ENCODE measurements around the gene RLF. TPM values are rescaled to one million over a fixed set of nuclear protein-coding genes. Genes with fewer than 3 reads are reported as not detected.
"Not testable (repeated sequence)": the region's sequence is repeated elsewhere in the genome, so short reads cannot be mapped to it uniquely, and the experiment has no call there.

Gene RLF
- total and polyA plus RNA-seq, 9 donors: 6.9 to 29.3 (median 18.0) TPM

DNA sequence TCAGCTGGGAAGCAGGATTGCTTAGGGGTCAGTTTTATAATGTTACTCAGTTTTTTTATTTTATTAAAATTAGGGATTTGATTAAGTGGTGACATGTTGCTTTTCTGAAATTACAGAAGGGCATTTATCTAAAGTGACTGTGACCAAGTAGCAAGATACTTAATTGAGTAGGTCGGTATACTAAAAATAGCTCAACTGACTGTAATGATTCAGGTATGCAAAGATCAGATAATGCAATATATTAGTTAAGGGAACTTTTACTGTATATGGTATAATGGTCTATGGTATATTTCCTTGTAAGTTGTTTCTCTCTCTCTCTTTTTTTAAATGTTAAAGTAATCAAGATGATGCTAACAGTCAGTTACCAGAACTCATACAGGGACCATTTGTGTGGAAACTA, 26.2 kb downstream of the RLF start:
- peaks cover 3% of the 10 kb centered on the region for H3K4me1 ChIP-seq (ENCODE audit: insufficient read depth)
- no peaks in the 10 kb centered on the region for H3K9me3 ChIP-seq
- no peak for DNase-seq
- TF ChIP-seq CTCF (IDR thresholded peaks at IDR 0.05): no peak
- no peak for TF ChIP-seq POLR2A (IDR thresholded peaks at IDR 0.05)
- TF ChIP-seq EP300 (IDR thresholded peaks at IDR 0.05): no peak
- H3K36me3 ChIP-seq: no peaks in the 10 kb centered on the region
- no peak overlapping the region for H3K4me3 ChIP-seq
- no peaks in the 10 kb centered on the region for H3K27me3 ChIP-seq
- 73 to 88% (median 78%) methylated on average over 1 of the region's 1 CpG for WGBS, 3 donors
- no peak overlapping the region for H3K27ac ChIP-seq
- intact Hi-C loops (cut with DNase I): no loop called here

DNA sequence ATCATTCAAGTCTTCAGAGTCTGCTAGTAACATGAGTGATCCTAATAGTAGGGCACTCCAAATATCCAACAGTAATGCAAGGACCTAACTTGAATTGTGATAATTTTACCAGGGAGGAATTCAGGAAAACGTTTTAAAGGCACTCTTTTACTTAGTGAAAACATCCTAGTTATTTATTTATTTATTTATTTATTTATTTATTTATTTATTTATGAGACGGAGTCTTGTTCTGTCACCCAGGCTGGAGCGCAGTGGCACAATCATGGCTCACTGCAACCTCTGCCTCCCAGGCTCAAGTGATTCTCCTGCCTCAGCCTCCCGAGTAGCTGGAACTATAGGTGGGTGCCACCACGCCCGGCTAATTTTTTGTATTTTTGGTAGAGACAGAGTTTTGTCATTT, 33.5 kb downstream of the RLF start:
- intact Hi-C loops (cut with DNase I); H3K27me3 ChIP-seq; DNase-seq; H3K36me3 ChIP-seq; H3K4me3 ChIP-seq; H3K9me3 ChIP-seq; H3K4me1 ChIP-seq (ENCODE audit: insufficient read depth); H3K27ac ChIP-seq: not testable (repeated sequence)
- WGBS, 3 donors: 89 to 93% (median 89%) methylated on average over 6 of the region's 6 CpGs

DNA sequence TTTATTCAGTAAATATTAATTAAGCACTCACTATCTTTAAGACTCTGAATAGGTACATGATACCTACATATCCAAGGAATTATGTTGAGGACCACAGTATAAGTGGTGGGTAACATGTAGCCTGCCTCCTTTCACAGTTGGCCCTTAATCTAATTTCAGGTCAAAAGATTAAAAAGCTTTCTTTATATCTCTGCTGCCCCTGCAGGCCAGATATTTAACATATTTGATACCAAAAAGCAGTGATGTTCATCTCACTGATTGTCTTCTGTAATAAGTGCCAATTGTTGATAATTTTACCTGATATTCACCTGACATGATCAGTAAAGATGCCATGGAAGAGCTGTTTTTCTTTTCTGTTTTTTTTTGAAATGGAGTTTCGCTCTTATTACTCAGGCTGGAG, 36.5 kb downstream of the RLF start:
- Histone ChIP-seq H3K9me3 (no peaks in the 10 kb centered on the region), H3K27me3 (no peaks in the 10 kb centered on the region), H3K36me3 (no peaks in the 10 kb centered on the region), H3K4me1 (ENCODE audit: insufficient read depth) (no peaks in the 10 kb centered on the region), H3K27ac (no peak overlapping the region), H3K4me3 (no peak overlapping the region)
- intact Hi-C loops (cut with DNase I): no loop called here
- TF ChIP-seq POLR2A (IDR thresholded peaks at IDR 0.05): no peak
- no peak for TF ChIP-seq EP300 (IDR thresholded peaks at IDR 0.05)
- no peak for TF ChIP-seq CTCF (IDR thresholded peaks at IDR 0.05)
- no peak for DNase-seq
- 86 to 100% (median 97%) methylated on average over 1 of the region's 1 CpG for WGBS, 3 donors

DNA sequence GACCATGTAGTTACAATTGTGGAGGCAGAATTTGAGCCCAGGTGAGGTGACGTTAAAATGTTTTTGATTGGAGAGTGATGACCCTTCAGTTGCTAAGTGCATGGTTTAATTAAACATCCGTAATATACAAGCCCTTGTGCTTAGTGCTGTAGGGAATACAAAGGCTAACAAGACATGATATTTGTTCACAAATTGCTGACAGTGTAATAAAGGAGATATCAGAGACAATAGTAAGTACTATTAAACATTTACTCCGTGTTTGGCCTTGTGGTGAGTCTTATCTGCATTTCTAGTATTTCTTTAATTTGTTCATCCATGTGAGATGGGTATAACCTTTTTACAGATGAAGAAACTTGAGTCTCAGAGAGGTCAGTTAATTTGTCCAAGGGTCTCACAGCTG, 37.9 kb downstream of the RLF start:
- DNase-seq: no peak
- Histone ChIP-seq H3K4me3 (no peak overlapping the region), H3K27ac (no peak overlapping the region), H3K9me3 (no peaks in the 10 kb centered on the region), H3K4me1 (ENCODE audit: insufficient read depth) (no peaks in the 10 kb centered on the region), H3K27me3 (no peaks in the 10 kb centered on the region), H3K36me3 (no peaks in the 10 kb centered on the region)
- TF ChIP-seq EP300 (IDR thresholded peaks at IDR 0.05) (no peak), POLR2A (IDR thresholded peaks at IDR 0.05) (no peak), CTCF (IDR thresholded peaks at IDR 0.05) (no peak)
- intact Hi-C loops (cut with DNase I): no loop called here
- WGBS, 3 donors: 82 to 88% (median 87%) methylated on average over 3 of the region's 3 CpGs

- Histone ChIP-seq H3K27me3 (no peaks in the 10 kb centered on the region), H3K36me3 (no peaks in the 10 kb centered on the region), H3K9me3 (no peaks in the 10 kb centered on the region), H3K4me1 (ENCODE audit: insufficient read depth) (no peaks in the 10 kb centered on the region), H3K27ac (no peak overlapping the region), H3K4me3 (no peak overlapping the region)
- intact Hi-C loops (cut with DNase I): no loop called here
- DNase-seq: no peak
- WGBS, 3 donors: 96 to 97% (median 96%) methylated on average over 4 of the region's 4 CpGs
- no peak for TF ChIP-seq EP300 (IDR thresholded peaks at IDR 0.05)
- no peak for TF ChIP-seq CTCF (IDR thresholded peaks at IDR 0.05)
- TF ChIP-seq POLR2A (IDR thresholded peaks at IDR 0.05): no peak
These were observed 43.7 kb downstream of the RLF start for GRCh38 chr1:40204856-40205255.
